ENCODE results near the gene PLEK. TPM values are rescaled to one million over a fixed set of nuclear protein-coding genes. Genes with fewer than 3 reads are reported as not detected.

The PLEK gene
- total and polyA plus RNA-seq, 7 experiments from 2014 or later = 0.37 to 210 (median 3.7) TPM

GRCh38 chr2:68320118-68320641 lies 44.9 kb upstream of the PLEK start:
- Histone ChIP-seq H3K27me3 (ENCODE audit: control insufficient read depth in 2 of 2, insufficient read depth in 2 of 2, low read length in 2 of 2) (peaks cover 0 to 19% of the 10 kb centered on the region in 2 donors), H3K4me1 (ENCODE audit: control insufficient read depth in 2 of 2, insufficient read depth in 2 of 2, low read length in 2 of 2) (peaks cover 6 to 8% of the 10 kb centered on the region in 2 donors), H3K36me3 (ENCODE audit: control insufficient read depth in 2 of 3, insufficient read depth in 3 of 3, low read length in 3 of 3) (no peaks in the 10 kb centered on the region), H3K9me3 (ENCODE audit: control insufficient read depth in 2 of 3, low read length in 3 of 3) (no peaks in the 10 kb centered on the region), H3K27ac (ENCODE audit: low read depth, low read length) (no peak overlapping the region), H3K4me3 (ENCODE audit: low read length) (peak overlapping the region; percentile 42)
- intact Hi-C loops (cut with micrococcal nuclease) = no loop called here
- H3K27me3 Mint-ChIP-seq = peaks cover 50 to 84% (median 66%) of the 10 kb centered on the region in 5 donors
- H3K9me3 Mint-ChIP-seq = peaks cover 0 to 3% (median 0%) of the 10 kb centered on the region in 11 donors
- peaks cover 0 to 1% (median 0%) of the 10 kb centered on the region in 5 donors for H3K36me3 Mint-ChIP-seq
- ChIA-PET CTCF (no interaction called here), POLR2A (no interaction called here)
- DNase-seq (no peak), ATAC-seq (peak; percentile 31)
- H3K4me1 Mint-ChIP-seq = peaks cover 0 to 15% (median 10%) of the 10 kb centered on the region in 7 donors
- H3K27ac Mint-ChIP-seq = no peak overlapping the region
- peak overlapping the region; percentile 46 to 81 (median 74) for H3K4me3 Mint-ChIP-seq

- ChIA-PET CTCF (no interaction called here), POLR2A (no interaction called here)
- H3K27me3 Mint-ChIP-seq = peaks cover 45 to 64% (median 56%) of the 10 kb centered on the region in 5 donors
These were observed 40.0 kb upstream of the PLEK start for GRCh38 chr2:68325056-68325455.

GRCh38 chr2:68328901-68329300 lies 36.2 kb upstream of the PLEK start:
- H3K9me3 Mint-ChIP-seq = peaks cover 0 to 1% (median 0%) of the 10 kb centered on the region in 11 donors
- POLR2A ChIA-PET = no interaction called here
- peaks cover 19 to 52% (median 36%) of the 10 kb centered on the region in 5 donors for H3K27me3 Mint-ChIP-seq
- H3K4me1 ChIP-seq (ENCODE audit: control insufficient read depth in 2 of 2, insufficient read depth in 2 of 2, low read length in 2 of 2) = no peaks in the 10 kb centered on the region
- DNase-seq = no peak
- ATAC-seq = no peak
- H3K27me3 ChIP-seq (ENCODE audit: control insufficient read depth in 2 of 2, insufficient read depth in 2 of 2, low read length in 2 of 2) = no peaks in the 10 kb centered on the region
- H3K27ac Mint-ChIP-seq = no peak overlapping the region
- no peak overlapping the region for H3K4me3 Mint-ChIP-seq
- no peaks in the 10 kb centered on the region for H3K36me3 Mint-ChIP-seq
- H3K27ac ChIP-seq (ENCODE audit: low read depth, low read length) = no peak overlapping the region
- no peak overlapping the region for H3K4me3 ChIP-seq (ENCODE audit: low read length)
- no peaks in the 10 kb centered on the region for H3K4me1 Mint-ChIP-seq
- H3K9me3 ChIP-seq (ENCODE audit: control insufficient read depth in 2 of 3, low read length in 3 of 3) = no peaks in the 10 kb centered on the region
- intact Hi-C loops (cut with micrococcal nuclease) = no loop called here
- no peaks in the 10 kb centered on the region for H3K36me3 ChIP-seq (ENCODE audit: control insufficient read depth in 2 of 3, insufficient read depth in 3 of 3, low read length in 3 of 3)
- CTCF ChIA-PET = no interaction called here

More at GRCh38 chr2:68325056-68325455, 40.0 kb upstream of the PLEK start:
- H3K9me3 ChIP-seq (ENCODE audit: control insufficient read depth in 2 of 3, low read length in 3 of 3) = no peaks in the 10 kb centered on the region
- H3K4me1 Mint-ChIP-seq = peaks cover 0 to 4% (median 3%) of the 10 kb centered on the region in 7 donors
- no peak overlapping the region for H3K4me3 ChIP-seq (ENCODE audit: low read length)
- intact Hi-C loops (cut with micrococcal nuclease) = no loop called here
- no peaks in the 10 kb centered on the region for H3K4me1 ChIP-seq (ENCODE audit: control insufficient read depth in 2 of 2, insufficient read depth in 2 of 2, low read length in 2 of 2)
- no peak overlapping the region for H3K27ac ChIP-seq (ENCODE audit: low read depth, low read length)
- H3K36me3 Mint-ChIP-seq = no peaks in the 10 kb centered on the region
- no peak overlapping the region for H3K4me3 Mint-ChIP-seq
- peaks cover 0 to 3% of the 10 kb centered on the region in 2 donors for H3K27me3 ChIP-seq (ENCODE audit: control insufficient read depth in 2 of 2, insufficient read depth in 2 of 2, low read length in 2 of 2)
- ATAC-seq = no peak
- H3K9me3 Mint-ChIP-seq = peaks cover 0 to 4% (median 0%) of the 10 kb centered on the region in 11 donors
- no peak for DNase-seq
- no peaks in the 10 kb centered on the region for H3K36me3 ChIP-seq (ENCODE audit: control insufficient read depth in 2 of 3, insufficient read depth in 3 of 3, low read length in 3 of 3)
- H3K27ac Mint-ChIP-seq = no peak overlapping the region

- POLR2A ChIA-PET = interaction anchor here (0.7 kb wide), 1 partner anchor 604 kb away, joined by 3 read pairs; no protein-coding TSS in a partner anchor
- H3K4me1 Mint-ChIP-seq = no peaks in the 10 kb centered on the region
- no peaks in the 10 kb centered on the region for H3K36me3 ChIP-seq (ENCODE audit: control insufficient read depth in 2 of 3, insufficient read depth in 3 of 3, low read length in 3 of 3)
- no peak overlapping the region for H3K27ac ChIP-seq (ENCODE audit: low read depth, low read length)
- no peaks in the 10 kb centered on the region for H3K27me3 ChIP-seq (ENCODE audit: control insufficient read depth in 2 of 2, insufficient read depth in 2 of 2, low read length in 2 of 2)
- peaks cover 0 to 1% (median 0%) of the 10 kb centered on the region in 11 donors for H3K9me3 Mint-ChIP-seq
- CTCF ChIA-PET = no interaction called here
- H3K4me3 ChIP-seq (ENCODE audit: low read length) = no peak overlapping the region
- H3K36me3 Mint-ChIP-seq = no peaks in the 10 kb centered on the region
- intact Hi-C loops (cut with micrococcal nuclease) = no loop called here
- H3K9me3 ChIP-seq (ENCODE audit: control insufficient read depth in 2 of 3, low read length in 3 of 3) = no peaks in the 10 kb centered on the region
- no peak overlapping the region for H3K27ac Mint-ChIP-seq
- ATAC-seq (no peak), DNase-seq (no peak)
- peaks cover 13 to 37% (median 34%) of the 10 kb centered on the region in 5 donors for H3K27me3 Mint-ChIP-seq
- H3K4me3 Mint-ChIP-seq = no peak overlapping the region
- H3K4me1 ChIP-seq (ENCODE audit: control insufficient read depth in 2 of 2, insufficient read depth in 2 of 2, low read length in 2 of 2) = no peaks in the 10 kb centered on the region
These were observed 34.4 kb upstream of the PLEK start for GRCh38 chr2:68330691-68331090.

- Histone ChIP-seq H3K27ac (ENCODE audit: low read depth, low read length) (no peak overlapping the region), H3K4me1 (ENCODE audit: control insufficient read depth in 2 of 2, insufficient read depth in 2 of 2, low read length in 2 of 2) (no peaks in the 10 kb centered on the region), H3K27me3 (ENCODE audit: control insufficient read depth in 2 of 2, insufficient read depth in 2 of 2, low read length in 2 of 2) (no peaks in the 10 kb centered on the region), H3K36me3 (ENCODE audit: control insufficient read depth in 2 of 3, insufficient read depth in 3 of 3, low read length in 3 of 3) (no peaks in the 10 kb centered on the region), H3K4me3 (ENCODE audit: low read length) (no peak overlapping the region), H3K9me3 (ENCODE audit: control insufficient read depth in 2 of 3, low read length in 3 of 3) (no peaks in the 10 kb centered on the region)
- no peaks in the 10 kb centered on the region for H3K4me1 Mint-ChIP-seq
- no peak for ATAC-seq
- H3K4me3 Mint-ChIP-seq = no peak overlapping the region
- peaks cover 0 to 1% (median 0%) of the 10 kb centered on the region in 11 donors for H3K9me3 Mint-ChIP-seq
- peaks cover 8 to 33% (median 22%) of the 10 kb centered on the region in 5 donors for H3K27me3 Mint-ChIP-seq
- intact Hi-C loops (cut with micrococcal nuclease) = no loop called here
- no peak overlapping the region for H3K27ac Mint-ChIP-seq
- H3K36me3 Mint-ChIP-seq = no peaks in the 10 kb centered on the region
- POLR2A ChIA-PET = no interaction called here
- DNase-seq = no peak
- CTCF ChIA-PET = no interaction called here
These were observed 32.1 kb upstream of the PLEK start for GRCh38 chr2:68333009-68333408.

GRCh38 chr2:68333931-68334330 lies 31.2 kb upstream of the PLEK start:
- no peak overlapping the region for H3K4me3 ChIP-seq (ENCODE audit: low read length)
- no peak overlapping the region for H3K27ac ChIP-seq (ENCODE audit: low read depth, low read length)
- Mint-ChIP-seq H3K27me3 (peaks cover 2 to 25% (median 17%) of the 10 kb centered on the region in 5 donors), H3K27ac (no peak overlapping the region), H3K4me1 (no peaks in the 10 kb centered on the region), H3K4me3 (no peak overlapping the region), H3K36me3 (no peaks in the 10 kb centered on the region), H3K9me3 (no peaks in the 10 kb centered on the region)
- H3K9me3 ChIP-seq (ENCODE audit: control insufficient read depth in 2 of 3, low read length in 3 of 3) = no peaks in the 10 kb centered on the region
- DNase-seq (no peak), ATAC-seq (no peak)
- intact Hi-C loops (cut with micrococcal nuclease) = no loop called here
- H3K4me1 ChIP-seq (ENCODE audit: control insufficient read depth in 2 of 2, insufficient read depth in 2 of 2, low read length in 2 of 2) = no peaks in the 10 kb centered on the region
- H3K27me3 ChIP-seq (ENCODE audit: control insufficient read depth in 2 of 2, insufficient read depth in 2 of 2, low read length in 2 of 2) = no peaks in the 10 kb centered on the region
- POLR2A ChIA-PET = no interaction called here
- no peaks in the 10 kb centered on the region for H3K36me3 ChIP-seq (ENCODE audit: control insufficient read depth in 2 of 3, insufficient read depth in 3 of 3, low read length in 3 of 3)
- CTCF ChIA-PET = no interaction called here

- DNase-seq (no peak), ATAC-seq (no peak)
- H3K4me3 ChIP-seq (ENCODE audit: low read length) = no peak overlapping the region
- Mint-ChIP-seq H3K36me3 (no peaks in the 10 kb centered on the region), H3K4me3 (no peak overlapping the region), H3K9me3 (peaks cover 0 to 2% (median 0%) of the 10 kb centered on the region in 11 donors), H3K27me3 (peaks cover 19 to 46% (median 26%) of the 10 kb centered on the region in 5 donors), H3K27ac (no peak overlapping the region), H3K4me1 (no peaks in the 10 kb centered on the region)
- POLR2A ChIA-PET = no interaction called here
- CTCF ChIA-PET = no interaction called here
- H3K27me3 ChIP-seq (ENCODE audit: control insufficient read depth in 2 of 2, insufficient read depth in 2 of 2, low read length in 2 of 2) = no peaks in the 10 kb centered on the region
- no peak overlapping the region for H3K27ac ChIP-seq (ENCODE audit: low read depth, low read length)
- no peaks in the 10 kb centered on the region for H3K4me1 ChIP-seq (ENCODE audit: control insufficient read depth in 2 of 2, insufficient read depth in 2 of 2, low read length in 2 of 2)
- H3K9me3 ChIP-seq (ENCODE audit: control insufficient read depth in 2 of 3, low read length in 3 of 3) = no peaks in the 10 kb centered on the region
- no peaks in the 10 kb centered on the region for H3K36me3 ChIP-seq (ENCODE audit: control insufficient read depth in 2 of 3, insufficient read depth in 3 of 3, low read length in 3 of 3)
- intact Hi-C loops (cut with micrococcal nuclease) = loop anchor here in 1 of 2 donors (1.0 kb wide), 1 partner anchor 29 kb away; the partner anchor contains the start of gene PLEK
These were observed 28.9 kb upstream of the PLEK start for GRCh38 chr2:68336192-68336591.

Data from naive thymus-derived CD4-positive, alpha-beta T cell (primary cell).